ENCODE data around the gene SLC36A1. TPM values are rescaled to one million over a fixed set of nuclear protein-coding genes. Genes with fewer than 3 reads are reported as not detected.

The SLC36A1 gene
- total RNA-seq, 2 donors from 2014 or later: 15.4 to 33.3 TPM

DNA sequence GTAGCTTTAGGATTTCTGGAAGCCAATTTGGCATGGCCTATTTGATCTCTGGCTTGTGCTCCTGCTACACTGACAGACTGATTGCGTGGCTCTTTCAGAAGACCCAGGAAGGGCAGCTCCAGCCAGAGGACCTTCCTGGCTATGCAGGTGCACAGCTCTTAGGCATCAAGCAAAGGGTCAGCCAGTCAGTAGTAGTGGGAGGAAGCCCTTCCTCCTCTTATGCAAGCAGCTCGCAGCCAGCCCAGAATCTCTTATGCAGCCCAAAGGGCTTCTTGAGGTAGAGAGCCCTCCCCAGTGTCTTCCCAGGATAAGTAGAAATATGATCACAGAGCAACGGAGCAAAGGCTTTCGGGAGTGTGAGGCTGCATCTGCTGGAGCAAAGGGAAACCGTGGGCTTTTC, 43.2 kb downstream of the SLC36A1 start:
- Mint-ChIP-seq H3K4me3 (no peak overlapping the region), H3K4me1 (peaks cover 5% of the 10 kb centered on the region), H3K27me3 (ENCODE audit: insufficient read depth) (no peaks in the 10 kb centered on the region), H3K9me3 (peaks cover 5% of the 10 kb centered on the region), H3K27ac (no peak overlapping the region), H3K36me3 (ENCODE audit: low read depth) (peaks cover 55% of the 10 kb centered on the region)
- DNase-seq: no peak
- no peak overlapping the region for H3K9ac ChIP-seq (ENCODE audit: extremely low read depth, low read length, poor library complexity, severe bottlenecking)
- H3K4me3 ChIP-seq (ENCODE audit: low read length): no peak overlapping the region
- no peaks in the 10 kb centered on the region for H3K27me3 ChIP-seq (ENCODE audit: control insufficient read depth, insufficient read depth, low read length, poor library complexity, severe bottlenecking)
- TF ChIP-seq, protein P1, sequence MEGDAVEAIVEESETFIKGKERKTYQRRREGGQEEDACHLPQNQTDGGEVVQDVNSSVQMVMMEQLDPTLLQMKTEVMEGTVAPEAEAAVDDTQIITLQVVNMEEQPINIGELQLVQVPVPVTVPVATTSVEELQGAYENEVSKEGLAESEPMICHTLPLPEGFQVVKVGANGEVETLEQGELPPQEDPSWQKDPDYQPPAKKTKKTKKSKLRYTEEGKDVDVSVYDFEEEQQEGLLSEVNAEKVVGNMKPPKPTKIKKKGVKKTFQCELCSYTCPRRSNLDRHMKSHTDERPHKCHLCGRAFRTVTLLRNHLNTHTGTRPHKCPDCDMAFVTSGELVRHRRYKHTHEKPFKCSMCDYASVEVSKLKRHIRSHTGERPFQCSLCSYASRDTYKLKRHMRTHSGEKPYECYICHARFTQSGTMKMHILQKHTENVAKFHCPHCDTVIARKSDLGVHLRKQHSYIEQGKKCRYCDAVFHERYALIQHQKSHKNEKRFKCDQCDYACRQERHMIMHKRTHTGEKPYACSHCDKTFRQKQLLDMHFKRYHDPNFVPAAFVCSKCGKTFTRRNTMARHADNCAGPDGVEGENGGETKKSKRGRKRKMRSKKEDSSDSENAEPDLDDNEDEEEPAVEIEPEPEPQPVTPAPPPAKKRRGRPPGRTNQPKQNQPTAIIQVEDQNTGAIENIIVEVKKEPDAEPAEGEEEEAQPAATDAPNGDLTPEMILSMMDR (conservative IDR thresholded peaks at IDR 0.05): no peak
- peaks cover 28% of the 10 kb centered on the region for H3K36me3 ChIP-seq (ENCODE audit: control insufficient read depth, insufficient read depth, low read length)
- no peaks in the 10 kb centered on the region for H3K4me1 ChIP-seq (ENCODE audit: control insufficient read depth, insufficient read depth, low read length)
- H3K9me3 ChIP-seq (ENCODE audit: control insufficient read depth, low read length): peaks cover 20% of the 10 kb centered on the region
- H3K27ac ChIP-seq (ENCODE audit: low read depth, low read length): no peak overlapping the region
- WGBS, 2 experiments (ENCODE audit: insufficient coverage in 1 of 2, insufficient read length in 1 of 2): 93 to 95% methylated on average over 5 of the region's 5 CpGs

DNA sequence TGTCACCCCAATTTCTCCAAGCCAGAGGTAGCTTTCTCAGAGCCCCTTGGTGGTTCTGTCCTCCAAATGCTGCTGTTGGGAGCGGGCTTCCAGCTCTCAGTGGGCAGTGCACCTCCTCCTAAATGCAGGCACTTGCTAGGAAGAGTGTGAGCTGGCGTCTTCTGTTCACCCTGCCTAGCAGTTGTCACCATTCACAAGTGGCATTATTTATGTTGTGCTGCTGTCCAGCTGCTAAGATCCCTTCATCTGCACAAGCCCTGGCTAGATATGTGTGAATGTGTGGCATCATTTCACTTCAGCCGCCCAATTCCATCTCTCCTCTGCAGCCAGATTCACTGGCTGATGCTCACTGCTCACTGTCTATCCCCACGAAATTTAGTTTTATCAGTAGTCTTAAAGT, 43.7 kb downstream of the SLC36A1 start:
- TF ChIP-seq, protein P1 (conservative IDR thresholded peaks at IDR 0.05): no peak
- H3K27ac Mint-ChIP-seq: no peak overlapping the region
- H3K27me3 Mint-ChIP-seq (ENCODE audit: insufficient read depth): no peaks in the 10 kb centered on the region
- Histone ChIP-seq H3K4me1 (ENCODE audit: control insufficient read depth, insufficient read depth, low read length) (no peaks in the 10 kb centered on the region), H3K4me3 (ENCODE audit: low read length) (no peak overlapping the region), H3K9me3 (ENCODE audit: control insufficient read depth, low read length) (peaks cover 20% of the 10 kb centered on the region), H3K36me3 (ENCODE audit: control insufficient read depth, insufficient read depth, low read length) (peaks cover 24% of the 10 kb centered on the region), H3K27ac (ENCODE audit: low read depth, low read length) (no peak overlapping the region), H3K27me3 (ENCODE audit: control insufficient read depth, insufficient read depth, low read length, poor library complexity, severe bottlenecking) (no peaks in the 10 kb centered on the region), H3K9ac (ENCODE audit: extremely low read depth, low read length, poor library complexity, severe bottlenecking) (no peak overlapping the region)
- WGBS, 2 experiments (ENCODE audit: insufficient coverage in 1 of 2, insufficient read length in 1 of 2): 91 to 100% methylated on average over 1 to 4 of the region's 4 CpGs
- H3K4me1 Mint-ChIP-seq: peaks cover 8% of the 10 kb centered on the region
- H3K36me3 Mint-ChIP-seq (ENCODE audit: low read depth): peaks cover 53% of the 10 kb centered on the region
- DNase-seq: peak; percentile 6
- H3K9me3 Mint-ChIP-seq: peaks cover 5% of the 10 kb centered on the region
- no peak overlapping the region for H3K4me3 Mint-ChIP-seq

DNA sequence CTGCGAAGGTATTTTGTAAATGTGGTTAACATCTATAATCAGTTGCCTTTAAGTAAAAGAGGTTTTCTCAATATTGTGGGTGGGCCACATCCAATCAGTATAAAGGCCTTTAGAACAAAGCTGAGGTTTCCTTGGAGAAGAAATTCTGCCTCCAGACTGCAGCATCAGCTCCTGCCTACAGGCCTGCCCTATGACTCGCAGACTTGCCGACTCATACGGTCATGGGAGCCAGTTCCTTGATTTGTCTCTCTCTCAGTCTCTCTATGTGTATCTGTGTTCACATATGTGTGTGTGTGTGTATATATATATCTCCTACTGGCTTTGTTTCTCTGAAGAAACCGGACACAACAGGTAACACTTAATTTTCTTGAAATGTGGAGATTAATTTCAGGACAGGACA, 45.3 kb downstream of the SLC36A1 start:
- no peak overlapping the region for H3K4me3 ChIP-seq (ENCODE audit: low read length)
- H3K4me1 ChIP-seq (ENCODE audit: control insufficient read depth, insufficient read depth, low read length): no peaks in the 10 kb centered on the region
- no peak overlapping the region for H3K9ac ChIP-seq (ENCODE audit: extremely low read depth, low read length, poor library complexity, severe bottlenecking)
- Mint-ChIP-seq H3K4me1 (peaks cover 18% of the 10 kb centered on the region), H3K27ac (peak overlapping the region; percentile 74), H3K27me3 (ENCODE audit: insufficient read depth) (no peaks in the 10 kb centered on the region), H3K4me3 (no peak overlapping the region), H3K36me3 (ENCODE audit: low read depth) (peaks cover 43% of the 10 kb centered on the region), H3K9me3 (peaks cover 5% of the 10 kb centered on the region)
- H3K27me3 ChIP-seq (ENCODE audit: control insufficient read depth, insufficient read depth, low read length, poor library complexity, severe bottlenecking): no peaks in the 10 kb centered on the region
- TF ChIP-seq, protein P1 (conservative IDR thresholded peaks at IDR 0.05): no peak
- peaks cover 20% of the 10 kb centered on the region for H3K9me3 ChIP-seq (ENCODE audit: control insufficient read depth, low read length)
- WGBS, 2 experiments (ENCODE audit: insufficient coverage in 1 of 2, insufficient read length in 1 of 2): 80 to 97% methylated on average over 1 to 5 of the region's 5 CpGs
- no peak for DNase-seq
- peaks cover 12% of the 10 kb centered on the region for H3K36me3 ChIP-seq (ENCODE audit: control insufficient read depth, insufficient read depth, low read length)
- H3K27ac ChIP-seq (ENCODE audit: low read depth, low read length): no peak overlapping the region
